Naive thymus-derived CD8-positive, alpha-beta T cell (primary cell): ENCODE measurements around the gene PTPRF. TPM values are rescaled to one million over a fixed set of nuclear protein-coding genes. Genes with fewer than 3 reads are reported as not detected.
"Not testable (repeated sequence)": the region's sequence is repeated elsewhere in the genome, so short reads cannot be mapped to it uniquely, and the experiment has no call there.

Experiments used
- ATAC-seq, 2 donors: fragments of 150-1000 bp; cut with Tn5 transposase in 1 of 2; sonication (Bioruptor Pico), chemical (Tn5 transposase) in 1 of 2; 1 replicate in 1 of 2; 2 replicates in 1 of 2; pipeline ENCODE4 v1.10.0; 2021; ENCODE audit warnings: mild to moderate bottlenecking in 2 of 2, moderate library complexity in 2 of 2
- POLR2A ChIA-PET: fragments of 350-600 bp; sonication (Branson Sonifier 250); formaldehyde crosslinking; loops from one replicate; lab custom pipeline; 2021; ENCODE audit warnings: antibody characterized with exemption; lab: Charles Lee
- DNase-seq, 10 donors: peaks; one replicate each; pipeline versions ENCODE4 v3.0.0 to v3.0.0-alpha.2; 2020 to 2022
- H3K27ac Mint-ChIP-seq, 10 donors: one replicate each; pipeline ENCODE4 v1.8.0; 2020 to 2022; ENCODE audit warnings: mild to moderate bottlenecking in 10 of 10, mixed read lengths in 10 of 10, moderate library complexity in 4 of 10, inconsistent platforms in 1 of 10
- H3K27me3 Mint-ChIP-seq, 5 donors: one replicate each; pipeline ENCODE4 v1.8.0; 2021 to 2022; ENCODE audit warnings: mixed read lengths in 5 of 5
- H3K36me3 Mint-ChIP-seq, 3 donors: one replicate each; pipeline ENCODE4 v1.8.0; 2020 to 2022; ENCODE audit warnings: mixed read lengths in 3 of 3, mild to moderate bottlenecking in 2 of 3, inconsistent platforms in 1 of 3
- H3K4me1 Mint-ChIP-seq, 4 donors: one replicate each; pipeline ENCODE4 v1.8.0; 2021 to 2022; ENCODE audit warnings: mixed read lengths in 4 of 4
- H3K4me3 Mint-ChIP-seq, 10 donors: one replicate each; pipeline ENCODE4 v1.8.0; 2020 to 2022; ENCODE audit warnings: mild to moderate bottlenecking in 10 of 10, mixed read lengths in 10 of 10, moderate library complexity in 6 of 10, inconsistent platforms in 1 of 10
- H3K9me3 Mint-ChIP-seq, 9 donors: one replicate each; pipeline ENCODE4 v1.8.0; 2020 to 2022; ENCODE audit warnings: mixed read lengths in 9 of 9, mild to moderate bottlenecking in 3 of 9, inconsistent platforms in 1 of 9, moderate library complexity in 1 of 9
- polyA plus RNA-seq, 3 donors: library from polyadenylated mRNA; unstranded; fragments of 300-500 nt; fragmentation: Illumina TruSeq; gene quantifications; one replicate each; pipeline ENCODE4 v1.2.3, GENCODE V29; 2021
- total RNA-seq, 8 experiments: library from RNA in 2 of 8; stranded (reverse) in 2 of 8; gene quantifications; one replicate each; pipeline ENCODE4 v1.2.3 and lab custom pipeline; 2021 to 2026

Gene PTPRF
- total and polyA plus RNA-seq, 5 experiments from 2014 or later, result 0.08 TPM; not detected in 4

DNA sequence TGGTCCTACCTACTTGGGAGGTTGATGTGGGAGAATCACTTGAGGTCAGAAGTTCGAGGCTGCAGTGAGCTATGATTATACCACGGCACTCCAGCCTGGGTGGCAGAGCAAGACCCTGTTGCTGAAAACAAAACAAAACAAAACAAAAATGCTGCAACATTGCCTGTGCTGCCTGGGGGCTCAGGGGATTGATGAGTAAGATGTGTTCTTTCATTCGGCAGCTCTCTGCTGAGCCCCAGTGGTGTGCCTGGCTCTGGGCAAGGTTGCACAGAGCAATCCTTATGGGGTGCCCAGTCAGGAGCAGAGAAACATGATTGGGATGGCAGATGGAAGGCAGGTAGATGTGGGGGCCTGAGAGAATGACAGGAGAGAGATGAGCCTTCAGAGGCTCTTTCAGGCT lies 90.7 kb downstream of the PTPRF start:
- ATAC-seq (no peak), DNase-seq (no peak)
- Mint-ChIP-seq H3K4me3 (no peak overlapping the region), H3K4me1 (peaks cover 0 to 2% (median 0%) of the 10 kb centered on the region in 4 donors), H3K27ac (no peak overlapping the region), H3K27me3 (peaks cover 0 to 2% (median 0%) of the 10 kb centered on the region in 5 donors), H3K9me3 (no peaks in the 10 kb centered on the region), H3K36me3 (no peaks in the 10 kb centered on the region)
- POLR2A ChIA-PET, result no interaction called here

- peak overlapping the region in 1 of 10 donors; percentile 28 for H3K27ac Mint-ChIP-seq
- H3K9me3 Mint-ChIP-seq, result no peaks in the 10 kb centered on the region
- no peaks in the 10 kb centered on the region for H3K36me3 Mint-ChIP-seq
- no peak for ATAC-seq
- POLR2A ChIA-PET, result no interaction called here
- H3K4me1 Mint-ChIP-seq, result peaks cover 0 to 2% (median 0%) of the 10 kb centered on the region in 4 donors
- peaks cover 0 to 4% (median 1%) of the 10 kb centered on the region in 5 donors for H3K27me3 Mint-ChIP-seq
- H3K4me3 Mint-ChIP-seq, result no peak overlapping the region
- DNase-seq, result no peak
These were observed 91.2 kb downstream of the PTPRF start for GRCh38 chr1:43621861-43622260.

DNA sequence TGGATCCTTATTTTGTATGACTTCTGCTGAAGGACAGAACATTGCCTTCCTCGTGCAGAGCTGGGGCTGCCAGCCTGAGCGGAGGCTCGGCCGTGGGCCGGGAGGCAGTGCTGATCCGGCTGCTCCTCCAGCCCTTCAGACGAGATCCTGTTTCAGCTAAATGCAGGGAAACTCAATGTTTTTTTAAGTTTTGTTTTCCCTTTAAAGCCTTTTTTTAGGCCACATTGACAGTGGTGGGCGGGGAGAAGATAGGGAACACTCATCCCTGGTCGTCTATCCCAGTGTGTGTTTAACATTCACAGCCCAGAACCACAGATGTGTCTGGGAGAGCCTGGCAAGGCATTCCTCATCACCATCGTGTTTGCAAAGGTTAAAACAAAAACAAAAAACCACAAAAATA lies 91.8 kb downstream of the PTPRF start:
- Mint-ChIP-seq H3K27me3 (peaks cover 0 to 7% (median 4%) of the 10 kb centered on the region in 5 donors), H3K36me3 (no peaks in the 10 kb centered on the region), H3K4me1 (peaks cover 0 to 2% (median 0%) of the 10 kb centered on the region in 4 donors), H3K27ac (peak overlapping the region in 2 of 10 donors; percentile 28 to 67), H3K9me3 (no peaks in the 10 kb centered on the region), H3K4me3 (no peak overlapping the region)
- ATAC-seq, result no peak
- POLR2A ChIA-PET, result no interaction called here
- no peak for DNase-seq

DNA sequence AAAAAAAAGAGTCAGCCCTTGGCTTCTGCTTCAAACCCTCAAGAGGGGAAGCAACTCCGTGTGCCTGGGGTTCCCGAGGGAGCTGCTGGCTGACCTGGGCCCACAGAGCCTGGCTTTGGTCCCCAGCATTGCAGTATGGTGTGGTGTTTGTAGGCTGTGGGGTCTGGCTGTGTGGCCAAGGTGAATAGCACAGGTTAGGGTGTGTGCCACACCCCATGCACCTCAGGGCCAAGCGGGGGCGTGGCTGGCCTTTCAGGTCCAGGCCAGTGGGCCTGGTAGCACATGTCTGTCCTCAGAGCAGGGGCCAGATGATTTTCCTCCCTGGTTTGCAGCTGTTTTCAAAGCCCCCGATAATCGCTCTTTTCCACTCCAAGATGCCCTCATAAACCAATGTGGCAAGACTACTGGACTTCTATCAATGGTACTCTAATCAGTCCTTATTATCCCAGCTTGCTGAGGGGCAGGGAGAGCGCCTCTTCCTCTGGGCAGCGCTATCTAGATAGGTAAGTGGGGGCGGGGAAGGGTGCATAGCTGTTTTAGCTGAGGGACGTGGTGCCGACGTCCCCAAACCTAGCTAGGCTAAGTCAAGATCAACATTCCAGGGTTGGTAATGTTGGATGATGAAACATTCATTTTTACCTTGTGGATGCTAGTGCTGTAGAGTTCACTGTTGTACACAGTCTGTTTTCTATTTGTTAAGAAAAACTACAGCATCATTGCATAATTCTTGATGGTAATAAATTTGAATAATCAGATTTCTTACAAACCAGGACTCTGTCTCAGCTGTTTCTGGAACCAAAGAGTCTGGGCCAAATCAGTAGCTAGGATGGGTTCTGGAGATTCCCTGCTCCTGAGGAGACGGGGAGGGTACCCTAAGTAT lies 92.5 kb downstream of the PTPRF start:
- H3K27ac Mint-ChIP-seq, result no peak overlapping the region
- POLR2A ChIA-PET, result no interaction called here

GRCh38 chr1:43625063-43625780 lies 94.5 kb downstream of the PTPRF start:
- Mint-ChIP-seq H3K9me3 (no peaks in the 10 kb centered on the region), H3K27ac (peak overlapping the region in 1 of 10 donors; percentile 75), H3K4me1 (peaks cover 0 to 3% (median 0%) of the 10 kb centered on the region in 4 donors), H3K27me3 (peaks cover 0 to 7% (median 4%) of the 10 kb centered on the region in 5 donors), H3K36me3 (no peaks in the 10 kb centered on the region), H3K4me3 (no peak overlapping the region)
- POLR2A ChIA-PET, result no interaction called here
- no peak for DNase-seq
- ATAC-seq, result no peak

More for the DNA sequence above, 92.5 kb downstream of the PTPRF start:
- Mint-ChIP-seq H3K4me3 (no peak overlapping the region), H3K9me3 (no peaks in the 10 kb centered on the region), H3K4me1 (peaks cover 0 to 2% (median 0%) of the 10 kb centered on the region in 4 donors), H3K36me3 (no peaks in the 10 kb centered on the region), H3K27me3 (peaks cover 0 to 7% (median 4%) of the 10 kb centered on the region in 5 donors)
- no peak for ATAC-seq
- DNase-seq, result no peak

DNA sequence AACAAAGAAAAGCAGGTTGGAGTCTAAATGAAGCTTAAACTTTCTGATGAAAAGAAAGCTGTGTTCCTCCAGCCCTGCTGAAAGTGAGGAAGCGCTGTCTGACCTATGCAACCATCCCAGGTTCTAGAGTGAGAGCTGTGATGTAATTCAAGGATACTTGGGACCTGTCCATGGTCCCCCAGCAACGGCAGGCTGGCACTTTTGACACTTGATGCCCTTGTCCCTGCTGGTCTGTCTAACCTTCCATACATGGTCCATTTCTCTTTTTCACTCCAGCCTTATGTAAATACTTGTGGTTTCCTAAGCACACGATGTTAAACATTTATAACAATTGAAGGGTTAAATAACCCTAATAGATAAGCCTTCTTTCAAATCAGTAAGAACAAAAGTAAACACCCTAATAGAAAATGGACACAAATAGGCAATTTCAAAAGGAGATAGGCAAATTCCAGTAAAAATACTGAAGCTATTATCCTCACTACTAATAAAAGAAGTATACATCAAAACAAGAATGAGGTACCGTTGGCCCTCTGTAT lies 101.5 kb downstream of the PTPRF start:
- H3K27me3 Mint-ChIP-seq, result peaks cover 0 to 13% (median 0%) of the 10 kb centered on the region in 5 donors
- DNase-seq (no peak), ATAC-seq (no peak)
- no peaks in the 10 kb centered on the region for H3K9me3 Mint-ChIP-seq
- H3K4me1 Mint-ChIP-seq, result peaks cover 0 to 1% (median 0%) of the 10 kb centered on the region in 4 donors
- POLR2A ChIA-PET, result interaction anchor here (0.7 kb wide), 1 partner anchor 321 kb away, joined by 5 read pairs; no protein-coding TSS in a partner anchor
- H3K4me3 Mint-ChIP-seq, result no peak overlapping the region
- no peaks in the 10 kb centered on the region for H3K36me3 Mint-ChIP-seq
- H3K27ac Mint-ChIP-seq, result no peak overlapping the region

DNA sequence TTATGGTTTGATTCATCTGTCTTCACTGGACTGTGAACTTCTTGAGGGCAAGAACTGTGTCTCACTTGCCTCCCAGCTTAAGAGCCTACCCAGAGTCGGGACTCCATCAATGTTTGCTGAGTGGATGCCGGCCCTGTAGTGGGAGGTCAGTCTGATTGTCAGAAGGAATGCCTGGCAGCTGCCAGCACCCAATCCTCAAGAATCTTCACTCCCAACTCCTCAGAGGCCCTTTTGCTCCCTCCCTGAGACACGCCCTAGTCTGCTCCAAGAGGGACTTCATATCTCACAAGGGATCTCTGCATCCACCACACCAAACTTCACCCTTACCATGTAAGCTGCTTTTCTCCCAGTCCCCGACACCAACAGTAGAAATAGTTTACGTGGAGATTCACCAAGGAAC lies 104.0 kb downstream of the PTPRF start:
- POLR2A ChIA-PET, result no interaction called here
- no peaks in the 10 kb centered on the region for H3K36me3 Mint-ChIP-seq

GRCh38 chr1:43636006-43636641 lies 105.4 kb downstream of the PTPRF start:
- Mint-ChIP-seq H3K4me1 (no peaks in the 10 kb centered on the region), H3K9me3 (no peaks in the 10 kb centered on the region), H3K36me3 (no peaks in the 10 kb centered on the region), H3K27me3 (peaks cover 0 to 13% (median 6%) of the 10 kb centered on the region in 5 donors), H3K4me3 (no peak overlapping the region), H3K27ac (no peak overlapping the region)
- POLR2A ChIA-PET, result no interaction called here
- DNase-seq (no peak), ATAC-seq (no peak)

More for the DNA sequence above, 104.0 kb downstream of the PTPRF start:
- no peaks in the 10 kb centered on the region for H3K9me3 Mint-ChIP-seq
- DNase-seq, result no peak
- no peak for ATAC-seq
- H3K27ac Mint-ChIP-seq, result peak overlapping the region in 1 of 10 donors; percentile 36
- peaks cover 0 to 1% (median 0%) of the 10 kb centered on the region in 4 donors for H3K4me1 Mint-ChIP-seq
- peaks cover 0 to 13% (median 0%) of the 10 kb centered on the region in 5 donors for H3K27me3 Mint-ChIP-seq
- H3K4me3 Mint-ChIP-seq, result no peak overlapping the region

DNA sequence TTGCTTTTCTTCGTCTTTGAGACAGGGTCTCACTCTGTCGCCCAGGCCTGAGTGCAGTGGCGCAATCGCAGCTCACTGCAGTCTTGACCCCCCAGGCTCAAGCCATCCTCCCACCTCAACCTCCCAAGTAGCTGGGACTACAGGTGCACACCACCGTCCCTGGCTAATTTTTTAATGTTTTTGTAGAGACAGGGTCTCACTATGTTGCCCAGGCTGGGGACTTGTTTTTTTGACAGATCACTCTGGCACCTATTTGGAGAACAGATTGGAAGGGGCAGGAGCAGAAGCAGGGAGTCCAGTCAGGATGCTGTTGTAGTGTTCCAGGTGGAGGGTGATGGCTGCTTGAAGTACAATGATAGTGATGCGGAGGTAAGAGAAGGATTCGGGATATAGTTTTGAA lies 106.6 kb downstream of the PTPRF start:
- Mint-ChIP-seq H3K4me1 (no peaks in the 10 kb centered on the region), H3K4me3 (no peak overlapping the region)

GRCh38 chr1:43638381-43638780 lies 107.7 kb downstream of the PTPRF start:
- H3K4me3 Mint-ChIP-seq, H3K4me1 Mint-ChIP-seq, H3K36me3 Mint-ChIP-seq, DNase-seq, ATAC-seq, POLR2A ChIA-PET, H3K9me3 Mint-ChIP-seq, H3K27ac Mint-ChIP-seq: not testable (repeated sequence)
- peaks cover 0 to 10% (median 6%) of the 10 kb centered on the region in 5 donors for H3K27me3 Mint-ChIP-seq

More for the DNA sequence above, 106.6 kb downstream of the PTPRF start:
- POLR2A ChIA-PET, result no interaction called here
- ATAC-seq (no peak), DNase-seq (no peak)
- Mint-ChIP-seq H3K27me3 (peaks cover 0 to 13% (median 6%) of the 10 kb centered on the region in 5 donors), H3K9me3 (no peaks in the 10 kb centered on the region), H3K27ac (no peak overlapping the region), H3K36me3 (no peaks in the 10 kb centered on the region)

GRCh38 chr1:43639976-43640794 lies 109.5 kb downstream of the PTPRF start:
- Mint-ChIP-seq H3K27me3 (peaks cover 0 to 10% (median 6%) of the 10 kb centered on the region in 5 donors), H3K9me3 (no peaks in the 10 kb centered on the region), H3K36me3 (no peaks in the 10 kb centered on the region), H3K27ac (peak overlapping the region in 2 of 10 donors; percentile 62 to 72), H3K4me1 (no peaks in the 10 kb centered on the region), H3K4me3 (peak overlapping the region in 1 of 10 donors; percentile 29)
- DNase-seq (no peak), ATAC-seq (no peak)
- POLR2A ChIA-PET, result no interaction called here
